ENCODE results near the gene RIOX2.

GRCh38 chr3:97948351-97949109 is 23.7 kb downstream of the RIOX2 start:
- TF ChIP-seq EZH2 (IDR thresholded peaks at IDR 0.05; ENCODE audit: borderline replicate concordance, low read length): no peak
- TF ChIP-seq, protein P1, sequence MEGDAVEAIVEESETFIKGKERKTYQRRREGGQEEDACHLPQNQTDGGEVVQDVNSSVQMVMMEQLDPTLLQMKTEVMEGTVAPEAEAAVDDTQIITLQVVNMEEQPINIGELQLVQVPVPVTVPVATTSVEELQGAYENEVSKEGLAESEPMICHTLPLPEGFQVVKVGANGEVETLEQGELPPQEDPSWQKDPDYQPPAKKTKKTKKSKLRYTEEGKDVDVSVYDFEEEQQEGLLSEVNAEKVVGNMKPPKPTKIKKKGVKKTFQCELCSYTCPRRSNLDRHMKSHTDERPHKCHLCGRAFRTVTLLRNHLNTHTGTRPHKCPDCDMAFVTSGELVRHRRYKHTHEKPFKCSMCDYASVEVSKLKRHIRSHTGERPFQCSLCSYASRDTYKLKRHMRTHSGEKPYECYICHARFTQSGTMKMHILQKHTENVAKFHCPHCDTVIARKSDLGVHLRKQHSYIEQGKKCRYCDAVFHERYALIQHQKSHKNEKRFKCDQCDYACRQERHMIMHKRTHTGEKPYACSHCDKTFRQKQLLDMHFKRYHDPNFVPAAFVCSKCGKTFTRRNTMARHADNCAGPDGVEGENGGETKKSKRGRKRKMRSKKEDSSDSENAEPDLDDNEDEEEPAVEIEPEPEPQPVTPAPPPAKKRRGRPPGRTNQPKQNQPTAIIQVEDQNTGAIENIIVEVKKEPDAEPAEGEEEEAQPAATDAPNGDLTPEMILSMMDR (conservative IDR thresholded peaks at IDR 0.05 in 1 of 2, IDR thresholded peaks at IDR 0.05 in 1 of 2; ENCODE audit: extremely low read depth in 1 of 2, insufficient read depth in 1 of 2, low read depth in 1 of 2, low read length in 2 of 2): no peak

All from mammary epithelial cell (primary cell).